HG03196 (cell line): ENCODE measurements around the gene KIAA0825.

ENCODE experiments used
- ATAC-seq: cut with Tn5 transposase; IDR thresholded peaks from one replicate; pipeline ENCODE4 v1.9.1; 2021; ENCODE audit not compliant: unreplicated experiment

The KIAA0825 gene

GRCh38 chr5:94329115-94329514 is 289.3 kb downstream of the KIAA0825 start:
- no peak for ATAC-seq

- no peak for ATAC-seq
Measured at GRCh38 chr5:94326586-94326985, 291.8 kb downstream of the KIAA0825 start.

GRCh38 chr5:94316916-94317838 is 301.2 kb downstream of the KIAA0825 start:
- no peak for ATAC-seq

- ATAC-seq, result no peak
Measured at GRCh38 chr5:94314460-94315131, 303.8 kb downstream of the KIAA0825 start.

GRCh38 chr5:94313696-94314095 is 304.7 kb downstream of the KIAA0825 start:
- ATAC-seq, result no peak

GRCh38 chr5:94313188-94313587 is 305.2 kb downstream of the KIAA0825 start:
- no peak for ATAC-seq

- ATAC-seq, result no peak
Measured at GRCh38 chr5:94312298-94312697, 306.1 kb downstream of the KIAA0825 start.

- ATAC-seq, result no peak
Measured at GRCh38 chr5:94310833-94311232, 307.6 kb downstream of the KIAA0825 start.

GRCh38 chr5:94309141-94309540 is 309.3 kb downstream of the KIAA0825 start:
- no peak for ATAC-seq

- no peak for ATAC-seq
Measured at GRCh38 chr5:94308442-94308841, 310.0 kb downstream of the KIAA0825 start.

- no peak for ATAC-seq
Measured at GRCh38 chr5:94304146-94304545, 314.3 kb downstream of the KIAA0825 start.

GRCh38 chr5:94288937-94289336 is 329.5 kb downstream of the KIAA0825 start:
- no peak for ATAC-seq

- ATAC-seq, result no peak
Measured at GRCh38 chr5:94285984-94286383, 332.4 kb downstream of the KIAA0825 start.

- no peak for ATAC-seq
Measured at GRCh38 chr5:94283093-94283492, 335.3 kb downstream of the KIAA0825 start.

GRCh38 chr5:94281236-94281801 is 337.1 kb downstream of the KIAA0825 start:
- no peak for ATAC-seq

GRCh38 chr5:94276751-94277150 is 341.7 kb downstream of the KIAA0825 start:
- no peak for ATAC-seq

GRCh38 chr5:94276048-94276447 is 342.4 kb downstream of the KIAA0825 start:
- no peak for ATAC-seq

- no peak for ATAC-seq
Measured at GRCh38 chr5:94274707-94275106, 343.7 kb downstream of the KIAA0825 start.

- no peak for ATAC-seq
Measured at GRCh38 chr5:94268226-94268625, 350.2 kb downstream of the KIAA0825 start.

- ATAC-seq, result no peak
Measured at GRCh38 chr5:94267350-94267899, 351.0 kb downstream of the KIAA0825 start.

- ATAC-seq, result no peak
Measured at GRCh38 chr5:94266170-94266569, 352.2 kb downstream of the KIAA0825 start.

GRCh38 chr5:94263068-94263467 is 355.3 kb downstream of the KIAA0825 start:
- ATAC-seq, result no peak
